ENCODE data around the gene ALKBH4. TPM values are rescaled to one million over a fixed set of nuclear protein-coding genes. Genes with fewer than 3 reads are reported as not detected.

Gene ALKBH4
- total RNA-seq, 1 donor from 2014 or later = 10.0 TPM

DNA sequence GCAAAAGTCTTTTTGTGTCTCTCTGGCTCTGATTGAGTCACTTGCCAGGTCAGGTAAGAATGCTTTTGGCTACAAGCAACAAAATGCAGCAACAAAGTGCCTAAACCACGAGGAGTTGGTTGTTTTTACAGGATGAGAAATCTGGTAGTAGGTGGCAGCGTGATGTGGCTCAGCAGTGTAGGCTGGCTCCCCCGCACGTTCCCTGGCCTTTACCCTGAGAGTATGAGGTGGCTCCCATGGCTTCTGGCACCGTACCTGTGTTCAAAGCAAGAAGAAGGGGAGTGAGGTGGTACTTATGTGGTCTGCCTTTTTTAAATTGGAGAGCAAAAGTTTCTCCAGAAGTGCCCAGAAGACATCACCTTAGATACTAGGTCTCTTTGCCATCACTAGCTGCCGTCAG is 56.8 kb downstream of the ALKBH4 start:
- DNase-seq (ENCODE audit: low read depth) (no peak), FAIRE-seq (no peak)
- TF ChIP-seq, protein P1, sequence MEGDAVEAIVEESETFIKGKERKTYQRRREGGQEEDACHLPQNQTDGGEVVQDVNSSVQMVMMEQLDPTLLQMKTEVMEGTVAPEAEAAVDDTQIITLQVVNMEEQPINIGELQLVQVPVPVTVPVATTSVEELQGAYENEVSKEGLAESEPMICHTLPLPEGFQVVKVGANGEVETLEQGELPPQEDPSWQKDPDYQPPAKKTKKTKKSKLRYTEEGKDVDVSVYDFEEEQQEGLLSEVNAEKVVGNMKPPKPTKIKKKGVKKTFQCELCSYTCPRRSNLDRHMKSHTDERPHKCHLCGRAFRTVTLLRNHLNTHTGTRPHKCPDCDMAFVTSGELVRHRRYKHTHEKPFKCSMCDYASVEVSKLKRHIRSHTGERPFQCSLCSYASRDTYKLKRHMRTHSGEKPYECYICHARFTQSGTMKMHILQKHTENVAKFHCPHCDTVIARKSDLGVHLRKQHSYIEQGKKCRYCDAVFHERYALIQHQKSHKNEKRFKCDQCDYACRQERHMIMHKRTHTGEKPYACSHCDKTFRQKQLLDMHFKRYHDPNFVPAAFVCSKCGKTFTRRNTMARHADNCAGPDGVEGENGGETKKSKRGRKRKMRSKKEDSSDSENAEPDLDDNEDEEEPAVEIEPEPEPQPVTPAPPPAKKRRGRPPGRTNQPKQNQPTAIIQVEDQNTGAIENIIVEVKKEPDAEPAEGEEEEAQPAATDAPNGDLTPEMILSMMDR (IDR thresholded peaks at IDR 0.05; ENCODE audit: insufficient read depth, low read length, severe bottlenecking) = no peak
- H3K4me3 ChIP-seq (ENCODE audit: low read depth, low read length) = no peak overlapping the region
- H3K36me3 ChIP-seq (ENCODE audit: control insufficient read depth, insufficient read depth, low read length) = peaks cover 22% of the 10 kb centered on the region
- no peaks in the 10 kb centered on the region for H3K27me3 ChIP-seq (ENCODE audit: control insufficient read depth, insufficient read depth, low read length)

Other genes starting within 250 kb of the ALKBH4 start
- gene SH2B2, start 178.0 kb downstream of the ALKBH4 start, total RNA-seq = 1.5 and 1.8 TPM in 2 replicates
- under 0.01 TPM in 1 of 2 replicates, not detected in the other for gene SPDYE6, start 108.4 kb downstream of the ALKBH4 start, total RNA-seq
- 14.7 and 18.2 TPM in 2 replicates for gene PRKRIP1, start 68.5 kb downstream of the ALKBH4 start, total RNA-seq
- 4.7 and 6.9 TPM in 2 replicates for gene ORAI2, start 31.3 kb downstream of the ALKBH4 start, total RNA-seq
- 21.1 and 25.3 TPM in 2 replicates for gene LRWD1, start 121 bp upstream of the ALKBH4 start, total RNA-seq
- 24.5 and 50.1 TPM in 2 replicates for gene POLR2J, start 14.1 kb upstream of the ALKBH4 start, total RNA-seq
- gene RASA4B, start 52.9 kb upstream of the ALKBH4 start, total RNA-seq = 0.79 and 1.2 TPM in 2 replicates
- gene UPK3BL2, start 78.8 kb upstream of the ALKBH4 start, total RNA-seq = 5.8 and 151 TPM in 2 replicates
- not detected in 2 replicates for gene SPDYE2, start 86.4 kb upstream of the ALKBH4 start, total RNA-seq
- gene POLR2J3, start 107.7 kb upstream of the ALKBH4 start, total RNA-seq = 18.8 and 25.5 TPM in 2 replicates
- 2.2 and 2.4 TPM in 2 replicates for gene RASA4, start 151.9 kb upstream of the ALKBH4 start, total RNA-seq
- gene UPK3BL1, start 177.9 kb upstream of the ALKBH4 start, total RNA-seq = 122 and 1,140 TPM in 2 replicates
- not detected in 2 replicates for gene SPDYE2B, start 185.5 kb upstream of the ALKBH4 start, total RNA-seq
- 2.3 and 3.4 TPM in 2 replicates for gene POLR2J2, start 206.8 kb upstream of the ALKBH4 start, total RNA-seq